ENCODE results near the gene PRR14.
A peak's percentile ranks its signal among the peaks of the same experiment; 100 is the strongest.
"Not testable (repeated sequence)": the region's sequence is repeated elsewhere in the genome, so short reads cannot be mapped to it uniquely, and the experiment has no call there.

The PRR14 gene

DNA sequence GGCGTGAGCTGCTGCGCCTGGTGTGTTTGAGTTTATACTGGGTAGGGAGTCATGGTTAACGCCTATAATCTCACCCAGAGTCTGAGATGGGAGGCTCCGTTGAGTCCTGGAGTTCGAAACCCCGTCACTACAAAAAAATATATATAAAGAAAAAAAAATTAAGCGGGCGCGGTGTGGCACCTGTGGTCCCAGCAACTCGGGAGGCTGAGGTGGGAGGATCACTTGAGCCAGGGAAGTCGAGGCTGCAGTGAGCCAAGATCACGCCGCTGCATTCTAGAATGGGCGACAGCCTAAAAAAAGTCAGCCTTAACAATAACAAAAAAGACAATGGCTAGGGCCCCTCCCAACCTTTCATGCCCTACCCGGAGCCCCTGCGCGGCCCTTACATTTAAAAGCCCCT lies 17.2 kb upstream of the PRR14 start:
- DNase-seq: no peak

DNA sequence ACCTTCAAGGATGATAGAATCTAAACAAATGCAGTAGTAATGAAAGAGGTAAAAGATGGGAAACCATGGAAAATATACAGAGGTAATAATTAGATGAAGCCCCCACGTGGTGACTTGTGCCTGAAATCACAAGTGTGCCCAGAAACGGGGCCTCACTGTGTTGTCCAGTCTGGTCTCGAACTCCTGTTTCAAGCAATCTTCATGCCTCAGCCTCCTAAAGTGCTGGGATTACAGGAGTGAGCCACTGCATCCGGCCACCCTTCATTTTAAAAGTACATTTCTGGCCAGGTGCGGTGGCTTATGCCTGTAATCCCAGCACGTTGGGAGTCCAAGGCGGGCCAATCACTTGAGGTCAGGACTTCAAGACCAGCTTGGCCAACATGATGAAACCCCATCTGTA lies 14.2 kb upstream of the PRR14 start:
- DNase-seq: no peak

DNA sequence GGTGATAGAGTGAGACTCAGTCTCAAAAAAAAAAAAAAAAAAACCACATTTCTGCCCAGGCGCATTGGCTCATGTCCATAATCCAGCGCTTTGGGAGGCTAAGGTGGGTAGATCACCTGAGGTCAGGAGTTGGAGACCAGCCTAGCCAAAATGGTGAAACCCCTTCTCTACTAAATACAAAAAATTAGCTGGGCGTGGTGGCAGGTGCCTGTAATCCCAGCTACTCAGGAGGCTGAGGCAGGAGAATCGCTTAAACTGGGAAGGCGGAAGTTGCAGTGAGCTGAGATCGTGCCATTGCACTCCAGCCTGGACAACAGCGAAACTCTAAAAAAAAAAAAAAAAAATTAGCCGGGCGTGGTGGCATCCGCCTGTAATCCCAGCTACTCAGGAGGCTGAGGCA lies 13.6 kb upstream of the PRR14 start:
- not testable (repeated sequence) for DNase-seq

DNA sequence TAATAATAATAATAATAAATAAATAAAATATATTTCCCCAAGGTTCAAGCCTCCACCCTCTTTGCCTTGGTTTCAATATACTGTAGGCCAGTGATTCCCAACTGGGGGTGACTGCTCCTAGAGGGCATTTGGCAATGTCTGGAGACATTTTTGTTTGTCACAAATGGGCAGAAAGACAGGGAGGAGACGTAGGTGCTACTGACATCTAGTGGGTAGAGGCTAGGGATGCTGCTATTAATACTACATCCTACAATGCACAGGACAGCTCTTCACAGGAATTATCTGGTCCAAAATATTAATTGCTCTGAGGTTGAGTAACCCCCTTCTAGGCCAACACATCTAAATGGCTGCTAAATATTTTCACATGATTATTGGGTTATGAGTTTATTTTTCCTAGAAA lies 12.8 kb upstream of the PRR14 start:
- no peak for DNase-seq

DNA sequence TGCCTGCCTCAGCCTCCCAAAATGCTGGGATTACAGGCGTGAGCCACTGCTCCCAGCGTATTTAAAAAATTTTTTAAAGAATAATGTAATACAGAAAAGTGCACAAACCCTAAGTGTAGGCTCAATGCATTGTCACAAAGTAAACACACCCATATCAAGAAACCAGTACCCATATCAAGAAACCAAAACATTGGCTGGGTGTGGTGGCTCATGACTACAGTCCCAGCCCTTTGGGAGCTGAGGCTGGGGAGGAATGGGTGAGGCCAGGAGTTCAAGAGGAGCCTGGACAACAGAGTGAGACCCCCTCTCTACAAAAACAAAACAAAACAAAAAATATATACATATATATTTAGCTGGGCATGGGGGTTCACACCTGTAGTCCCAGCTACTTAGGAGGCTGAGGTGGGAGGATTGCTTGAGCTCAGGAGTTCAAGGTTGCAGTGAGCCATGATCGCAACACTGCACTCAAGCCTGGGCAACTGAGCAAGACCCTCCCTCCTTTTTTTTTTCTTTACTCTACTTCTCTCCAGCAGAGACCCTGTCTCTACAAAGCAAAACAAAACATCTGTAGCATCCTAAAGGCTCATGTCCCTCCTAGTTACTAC lies 9.3 kb upstream of the PRR14 start:
- no peak for DNase-seq

DNA sequence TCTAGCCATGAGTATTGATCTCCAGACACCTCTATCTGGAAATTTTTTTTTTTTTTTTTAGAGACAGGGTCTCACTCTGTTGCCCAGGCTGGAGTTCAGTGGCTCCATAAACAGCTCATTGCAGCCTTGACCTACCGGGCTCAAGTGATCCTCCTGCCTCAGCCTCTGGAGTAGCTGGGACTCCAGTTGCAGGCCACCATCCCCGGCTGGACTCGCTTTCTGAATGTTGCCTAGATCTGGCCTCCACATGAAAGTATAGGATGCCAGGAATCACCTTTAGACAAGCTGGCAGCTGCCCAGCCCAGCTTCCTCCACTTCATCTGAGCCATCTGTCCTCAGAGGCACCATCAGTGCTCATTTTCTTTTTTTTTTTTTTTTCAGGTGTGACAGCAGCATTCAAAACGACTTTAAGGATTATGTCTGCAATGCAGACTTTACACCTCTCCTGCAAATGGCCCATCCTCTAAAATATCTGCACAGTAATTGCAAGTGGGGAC lies 6.4 kb upstream of the PRR14 start:
- DNase-seq: no peak

DNA sequence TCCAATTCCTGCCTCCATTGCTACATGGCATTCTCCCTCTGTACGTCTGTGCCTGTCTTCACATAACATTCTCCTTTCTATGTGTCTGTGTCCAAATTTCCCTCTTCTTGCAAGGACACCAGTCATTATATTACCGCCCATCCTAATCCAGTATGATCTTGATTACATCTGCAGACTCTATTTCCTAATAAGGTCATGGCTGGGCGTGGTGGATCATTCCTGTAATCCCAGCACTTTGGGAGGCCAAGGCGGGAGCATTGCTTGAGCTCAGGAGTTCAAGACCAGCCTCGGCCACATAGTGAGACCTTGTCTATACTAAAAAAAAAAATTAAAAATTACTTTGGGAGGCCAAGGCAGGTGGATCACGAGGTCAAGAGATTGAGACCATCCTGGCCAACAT lies 5.0 kb upstream of the PRR14 start:
- no peak for DNase-seq

DNA sequence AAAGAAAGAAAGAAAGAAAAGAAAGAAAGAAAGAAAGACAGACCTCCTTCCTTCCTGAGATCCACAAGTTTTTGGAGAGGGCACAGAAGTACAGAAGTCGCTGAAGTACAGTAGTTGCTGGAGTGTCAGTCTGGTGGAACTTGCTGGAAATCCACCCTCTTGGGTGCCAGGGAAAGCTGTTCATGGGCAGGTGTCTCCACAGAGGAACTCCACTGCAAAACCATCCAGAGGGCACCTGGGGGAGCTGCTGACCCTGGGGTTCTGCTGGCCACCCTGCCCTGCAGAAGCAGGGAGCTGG lies 3.5 kb upstream of the PRR14 start:
- no peak for DNase-seq

DNA sequence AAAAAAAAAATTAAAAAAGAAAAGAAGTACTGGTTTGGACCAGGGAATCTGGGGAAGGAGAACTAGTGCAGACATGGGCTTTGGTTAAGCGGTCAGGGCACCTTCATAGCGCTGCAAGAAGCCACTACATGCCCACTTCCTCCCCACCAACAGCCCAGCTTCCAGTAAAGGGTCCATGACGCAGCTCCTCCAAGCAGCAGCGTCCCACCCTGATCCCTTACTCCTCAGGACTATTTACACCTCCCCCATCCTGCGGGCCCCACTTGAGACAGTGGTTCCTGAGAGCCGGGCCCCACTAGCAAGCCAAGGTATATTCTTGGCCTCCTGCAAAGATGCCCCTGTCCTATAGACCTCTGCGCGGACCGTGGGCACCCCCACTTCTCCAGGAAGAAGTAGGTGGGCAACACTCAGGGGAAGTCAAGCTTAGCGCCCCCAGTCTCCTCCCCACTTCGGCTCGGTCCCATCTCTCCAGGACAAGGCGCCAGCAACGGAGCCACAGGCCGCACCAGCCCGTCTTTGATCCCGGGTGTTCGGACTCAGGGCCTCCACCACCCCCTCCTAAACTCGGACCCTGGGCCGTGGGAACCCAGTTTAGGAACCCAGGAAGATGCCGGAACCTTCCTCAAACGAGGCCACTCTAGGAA lies 913 bp upstream of the PRR14 start:
- DNase-seq: peak; percentile 41

DNA sequence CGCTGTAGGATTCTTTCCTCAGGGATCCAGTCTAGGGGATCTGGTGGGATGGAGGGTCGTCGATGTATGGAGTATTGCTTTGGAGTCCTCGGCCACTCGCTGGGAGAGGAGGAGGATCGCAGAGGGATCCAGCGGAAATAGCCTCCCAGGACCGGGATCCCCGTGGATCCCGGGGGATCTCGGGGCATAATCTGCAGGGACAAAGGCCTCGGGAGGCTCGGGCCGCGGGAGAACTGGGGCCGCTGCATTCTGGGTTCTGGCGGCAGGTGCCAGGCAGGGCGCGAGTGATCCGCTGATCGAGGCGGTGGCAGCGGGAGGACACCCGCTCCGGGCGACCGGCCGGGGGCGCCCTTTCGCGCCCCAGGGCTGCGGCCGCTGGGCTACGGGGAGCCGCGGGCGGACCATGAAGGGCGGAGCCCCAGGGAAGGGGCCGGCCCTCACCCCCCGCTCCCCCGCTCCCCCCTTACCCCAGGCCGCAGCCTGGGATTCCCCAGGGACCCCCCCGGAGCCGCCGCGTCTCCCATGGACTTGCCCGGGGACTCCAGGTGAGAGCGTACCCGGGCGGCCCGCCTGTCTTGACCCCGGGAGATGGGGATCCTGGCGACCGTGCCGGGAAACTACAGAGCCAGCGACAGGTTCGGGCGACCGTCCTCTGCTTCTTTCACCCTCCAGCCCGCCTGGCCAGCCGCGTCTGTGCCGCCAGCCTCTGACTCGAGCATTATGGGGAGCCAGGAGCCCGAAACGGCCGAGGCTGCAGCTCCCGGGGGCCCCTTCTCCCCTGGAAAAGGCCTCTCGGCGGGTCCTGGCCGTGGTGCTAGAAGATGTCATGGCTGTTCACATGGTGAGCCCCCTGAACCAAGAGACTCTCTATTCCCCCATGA lies 604 bp downstream of the PRR14 start:
- DNase-seq: peak; percentile 85

DNA sequence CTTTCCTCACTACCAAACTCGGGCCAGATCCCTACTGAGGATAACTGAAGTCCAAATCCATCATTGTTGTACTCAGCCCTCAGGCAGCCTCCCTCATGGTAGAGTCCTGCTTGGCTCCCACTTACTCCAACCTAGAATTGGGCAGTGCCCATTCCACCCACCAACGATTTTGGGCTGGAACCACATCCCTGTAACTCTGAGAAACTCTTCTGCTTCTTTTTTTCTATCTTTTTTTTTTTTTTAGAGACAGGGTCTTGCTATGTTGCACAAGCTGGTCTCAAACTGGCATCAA lies 1.2 kb downstream of the PRR14 start:
- no peak for DNase-seq

DNA sequence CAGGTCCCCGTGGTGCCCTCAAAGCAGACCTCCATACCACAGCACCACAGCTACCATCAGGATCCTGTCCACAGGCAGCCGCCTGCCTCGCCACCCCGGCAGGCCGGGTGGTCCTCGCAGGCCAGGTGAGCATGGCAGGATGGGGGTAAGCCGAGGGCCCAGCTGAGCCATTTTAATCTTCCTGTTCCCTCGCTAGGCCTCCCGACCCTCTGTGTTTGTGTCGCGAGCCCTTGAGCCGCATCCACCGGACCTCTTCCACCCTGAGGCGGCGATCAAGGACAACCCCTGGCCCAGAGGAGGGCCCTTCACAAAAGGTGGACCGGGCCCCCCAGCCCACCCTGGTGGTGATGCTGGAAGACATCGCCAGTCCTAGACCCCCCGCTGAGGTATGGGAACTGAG lies 2.0 kb downstream of the PRR14 start:
- no peak for DNase-seq

DNA sequence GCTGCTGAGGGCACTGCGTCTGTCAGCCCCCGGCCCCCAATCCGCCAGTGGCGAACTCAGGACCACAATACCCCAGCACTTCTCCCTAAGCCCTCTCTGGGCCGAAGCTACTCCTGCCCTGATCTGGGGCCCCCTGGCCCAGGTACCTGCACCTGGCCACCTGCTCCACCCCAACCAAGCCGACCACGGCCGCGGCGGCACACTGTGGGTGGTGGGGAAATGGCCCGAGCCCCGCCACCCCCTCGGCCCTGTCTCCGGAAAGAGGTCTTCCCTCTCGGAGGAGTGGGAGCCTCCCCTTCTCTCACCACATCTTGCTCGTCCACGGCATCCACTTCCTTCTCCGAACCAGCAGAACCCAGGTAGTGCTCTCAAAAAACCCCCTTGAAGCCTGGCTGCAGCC lies 4.1 kb downstream of the PRR14 start:
- no peak for DNase-seq

DNA sequence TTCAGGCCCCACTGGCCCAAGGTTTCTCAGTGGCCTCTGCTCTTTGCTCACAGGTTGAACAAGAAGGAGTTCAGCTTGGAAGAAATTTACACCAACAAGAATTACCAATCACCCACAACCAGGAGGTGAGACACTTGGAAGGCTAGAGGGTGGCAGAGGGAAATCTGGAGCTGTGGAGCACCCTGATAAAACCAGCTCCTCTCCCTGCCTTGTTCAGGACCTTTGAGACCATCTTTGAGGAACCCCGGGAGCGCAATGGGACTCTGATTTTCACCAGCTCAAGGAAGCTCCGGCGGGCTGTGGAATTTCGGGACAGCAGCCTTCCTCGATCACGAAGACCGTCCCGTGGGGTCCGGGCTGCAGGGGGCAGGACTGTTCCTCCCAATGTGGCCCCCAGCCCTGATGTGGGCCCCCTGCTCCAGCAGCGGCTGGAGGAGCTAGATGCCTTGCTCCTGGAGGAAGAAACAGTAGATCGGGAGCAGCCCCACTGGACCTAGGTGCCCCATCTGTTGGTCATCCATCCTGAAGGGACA lies 5.1 kb downstream of the PRR14 start:
- DNase-seq: no peak

DNA sequence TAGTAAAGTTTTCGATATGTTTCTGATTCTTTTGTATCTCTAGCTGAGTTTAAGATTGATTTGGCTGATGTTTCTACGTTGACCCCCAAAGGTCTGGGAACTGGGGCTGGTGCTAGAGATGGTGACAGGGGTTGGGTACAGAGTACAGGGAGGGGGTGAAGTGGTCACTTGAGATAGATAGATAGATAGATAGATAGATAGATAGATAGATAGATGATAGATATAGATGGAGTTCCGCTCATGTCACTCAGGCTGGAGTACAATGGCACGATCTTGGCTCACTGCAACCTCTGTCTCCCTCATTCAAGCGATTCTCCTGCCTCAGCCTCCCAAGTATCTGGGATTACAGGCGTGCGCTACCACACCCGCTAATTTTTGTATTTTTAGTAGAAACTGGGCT lies 5.6 kb downstream of the PRR14 start:
- no peak for DNase-seq

DNA sequence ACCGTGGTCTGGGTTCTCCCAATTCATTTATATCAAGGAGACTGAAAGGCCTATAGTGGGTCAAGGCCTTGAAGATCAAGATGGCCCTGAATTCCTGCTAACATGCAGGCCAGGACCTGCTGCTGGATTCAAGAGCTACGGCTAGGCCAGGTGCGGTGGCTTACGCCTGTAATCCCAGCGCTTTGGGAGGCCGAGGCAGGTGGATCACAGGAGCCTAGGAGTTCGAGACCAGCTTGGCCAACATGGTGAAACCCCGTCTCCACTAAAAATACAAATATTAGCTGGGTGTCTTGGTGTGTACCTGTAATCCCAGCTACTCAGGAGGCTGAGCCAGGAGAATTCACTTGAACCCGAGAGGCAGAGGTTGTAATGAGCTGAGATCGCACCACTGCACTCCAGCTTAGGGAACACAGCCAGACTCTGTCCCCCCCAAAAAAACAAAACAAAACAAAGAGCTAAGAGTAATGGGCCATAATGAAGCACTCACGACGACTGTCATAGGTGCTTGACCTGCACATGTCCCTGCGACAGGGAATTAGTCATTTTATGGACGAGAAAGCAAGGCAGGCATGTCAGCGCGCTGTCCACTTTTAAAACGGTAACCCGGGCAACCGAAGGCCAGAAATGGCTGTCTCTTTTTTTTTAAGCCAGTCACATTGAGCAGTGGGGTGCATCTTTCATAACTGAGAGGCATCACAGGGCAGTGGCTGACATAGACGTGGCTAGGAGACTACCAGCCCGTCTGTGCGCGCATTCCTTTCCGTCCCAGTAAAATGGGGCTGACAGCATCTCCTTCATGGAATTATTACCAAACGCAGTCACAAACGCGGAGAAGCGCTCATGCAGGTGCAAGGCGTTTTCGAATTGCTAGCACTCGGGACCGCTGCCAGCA lies 6.5 kb downstream of the PRR14 start:
- no peak for DNase-seq

DNA sequence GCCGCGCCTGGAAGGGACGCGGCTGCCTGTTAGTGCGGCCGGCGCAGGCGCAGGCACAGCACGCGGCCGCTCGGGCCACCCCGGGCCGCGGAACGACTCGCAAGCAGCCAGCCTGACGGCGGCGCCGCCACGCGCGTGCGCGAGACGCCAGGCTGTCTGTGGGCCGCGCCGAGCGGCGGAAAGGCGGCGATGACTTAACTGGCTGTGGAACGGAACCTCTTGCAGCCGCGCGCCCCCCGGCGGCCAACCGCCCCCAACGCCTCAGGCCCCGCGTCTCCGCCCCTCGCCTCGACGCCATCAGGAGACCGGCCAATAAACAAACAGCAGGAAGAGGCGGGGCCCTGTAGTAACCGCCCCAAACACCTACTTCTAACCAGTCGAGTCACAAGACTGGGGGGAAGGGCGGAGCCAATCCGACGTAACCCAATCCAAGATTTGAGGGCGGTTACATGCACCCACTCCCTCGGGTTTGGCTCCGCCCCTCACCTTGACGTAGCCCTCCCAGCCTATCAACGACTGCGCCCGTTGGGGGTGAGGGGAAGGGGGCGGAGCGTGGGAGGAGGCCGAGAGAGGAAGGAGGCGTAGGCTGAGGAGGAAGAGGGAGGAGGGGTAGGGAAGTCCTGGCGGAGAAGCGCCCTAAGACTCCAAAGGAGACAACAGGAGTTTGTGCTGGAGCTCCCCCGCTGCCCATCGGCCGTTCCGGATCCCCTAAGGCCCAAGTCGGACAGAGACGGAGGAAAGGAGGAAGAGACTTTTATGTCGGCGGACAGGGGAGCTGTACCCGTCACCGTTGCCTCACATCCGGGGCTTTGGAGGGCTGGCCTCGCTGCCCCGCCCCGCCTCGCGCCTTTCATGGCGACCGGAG lies 7.3 kb downstream of the PRR14 start, which contains the start of gene FBRS:
Gene FBRS (plus strand): TSS at position 566 of the 865 bp plus-strand sequence. CDS start 1,088 bp downstream, outside the sequence.
- peak; percentile 100 for DNase-seq

DNA sequence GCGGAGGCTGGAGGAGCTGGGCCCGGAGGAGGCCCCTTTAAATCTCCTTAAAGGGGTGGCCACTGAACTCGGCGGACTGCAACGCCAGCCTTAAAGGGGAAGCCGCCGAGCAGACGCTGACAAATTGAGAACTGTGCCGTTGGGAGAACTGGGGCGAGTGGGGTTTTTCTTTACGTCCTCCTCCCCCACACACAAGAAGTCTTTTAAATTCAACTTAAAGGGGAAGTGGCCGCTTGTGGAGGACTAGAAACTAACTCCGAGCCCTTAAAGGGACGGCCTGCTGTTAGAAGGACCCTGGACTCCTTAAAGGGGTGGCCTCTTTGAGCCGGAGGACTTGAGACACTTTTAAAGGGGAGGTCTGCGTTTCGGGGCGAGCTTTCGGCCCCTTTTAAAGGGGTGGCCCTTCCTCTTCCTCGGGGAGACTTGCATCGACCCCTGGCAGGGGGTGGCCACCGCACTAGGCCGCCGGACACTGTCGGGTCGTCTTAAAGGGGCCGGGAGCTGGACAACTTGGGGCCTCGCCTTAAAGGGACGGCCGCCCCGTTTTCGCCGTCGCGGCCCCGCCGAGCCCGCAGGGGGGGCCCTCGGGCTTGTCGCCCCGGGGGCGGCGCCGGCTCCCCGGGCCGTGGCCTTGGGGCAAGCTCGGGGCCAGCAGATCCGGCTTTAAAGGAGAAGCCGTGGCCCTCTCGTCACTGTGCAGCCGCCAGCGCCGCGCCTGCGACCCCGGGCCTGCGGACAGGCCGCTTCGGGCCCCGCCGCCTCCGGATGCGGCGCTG lies 8.2 kb downstream of the PRR14 start:
- DNase-seq: peak; percentile 97

DNA sequence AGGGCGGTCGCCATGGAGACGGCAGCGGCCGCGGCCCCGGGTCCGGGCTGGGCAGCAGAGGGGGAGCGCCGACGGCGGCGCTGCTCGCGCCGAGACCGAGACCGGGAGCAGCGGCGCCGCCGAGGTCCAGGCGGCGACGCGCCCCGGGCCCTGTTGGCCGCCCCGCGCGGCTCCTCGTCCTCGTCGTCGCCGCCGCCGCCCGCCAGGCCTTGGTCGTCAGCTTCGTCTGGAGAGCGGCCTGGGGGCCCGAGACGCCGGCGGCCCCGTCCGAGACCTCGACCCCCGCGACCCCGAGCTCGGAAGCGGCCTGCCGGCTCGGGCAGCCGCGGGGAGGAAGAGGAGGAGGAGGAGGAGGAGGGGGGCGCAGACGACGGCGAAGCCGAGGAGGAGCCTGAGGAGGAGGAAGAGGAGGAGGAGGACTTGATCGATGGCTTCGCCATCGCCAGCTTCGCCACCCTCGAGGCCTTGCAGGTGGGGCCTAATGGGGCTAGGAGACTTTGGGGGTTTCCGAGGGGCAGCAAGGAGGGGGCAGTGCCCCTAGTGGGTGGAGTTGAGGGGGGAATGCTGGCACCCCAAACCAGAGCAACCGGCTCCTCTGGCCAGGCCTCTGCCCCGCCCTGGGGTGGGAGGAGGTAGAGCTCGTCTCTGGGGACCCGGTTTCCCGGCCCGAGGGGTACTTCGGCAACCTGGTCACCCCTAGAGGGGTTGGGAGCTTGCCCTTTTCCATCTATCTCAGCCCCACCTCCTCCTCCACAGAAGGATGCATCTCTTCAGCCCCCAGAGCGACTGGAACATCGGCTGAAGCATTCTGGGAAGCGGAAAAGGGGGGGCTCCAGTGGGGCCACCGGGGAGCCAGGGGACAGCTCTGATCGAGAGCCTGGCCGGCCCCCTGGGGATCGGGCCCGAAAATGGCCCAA lies 9.0 kb downstream of the PRR14 start:
- DNase-seq: peak; percentile 79

Measured in CD4-positive, alpha-beta T cell treated with Interferon gamma for 1 hour (primary cell).